Activated gamma-delta T cell treated with anti-CD3 and anti-CD28 coated beads, Interleukin-2, amount 50 U/mL, for 16 hours (primary cell): ENCODE measurements around the gene CUX1.
"Not testable (repeated sequence)": the region's sequence is repeated elsewhere in the genome, so short reads cannot be mapped to it uniquely, and the experiment has no call there.

Source experiments
- DNase-seq: peaks from one replicate; pipeline ENCODE4 v3.0.0-alpha.2; 2020; ENCODE audit warnings: low read depth

The CUX1 gene

GRCh38 chr7:101795461-101795860 lies 22.0 kb upstream of the CUX1 start:
- DNase-seq: no peak

- not testable (repeated sequence) for DNase-seq
Observed at GRCh38 chr7:101798173-101798572, 19.3 kb upstream of the CUX1 start.

DNA sequence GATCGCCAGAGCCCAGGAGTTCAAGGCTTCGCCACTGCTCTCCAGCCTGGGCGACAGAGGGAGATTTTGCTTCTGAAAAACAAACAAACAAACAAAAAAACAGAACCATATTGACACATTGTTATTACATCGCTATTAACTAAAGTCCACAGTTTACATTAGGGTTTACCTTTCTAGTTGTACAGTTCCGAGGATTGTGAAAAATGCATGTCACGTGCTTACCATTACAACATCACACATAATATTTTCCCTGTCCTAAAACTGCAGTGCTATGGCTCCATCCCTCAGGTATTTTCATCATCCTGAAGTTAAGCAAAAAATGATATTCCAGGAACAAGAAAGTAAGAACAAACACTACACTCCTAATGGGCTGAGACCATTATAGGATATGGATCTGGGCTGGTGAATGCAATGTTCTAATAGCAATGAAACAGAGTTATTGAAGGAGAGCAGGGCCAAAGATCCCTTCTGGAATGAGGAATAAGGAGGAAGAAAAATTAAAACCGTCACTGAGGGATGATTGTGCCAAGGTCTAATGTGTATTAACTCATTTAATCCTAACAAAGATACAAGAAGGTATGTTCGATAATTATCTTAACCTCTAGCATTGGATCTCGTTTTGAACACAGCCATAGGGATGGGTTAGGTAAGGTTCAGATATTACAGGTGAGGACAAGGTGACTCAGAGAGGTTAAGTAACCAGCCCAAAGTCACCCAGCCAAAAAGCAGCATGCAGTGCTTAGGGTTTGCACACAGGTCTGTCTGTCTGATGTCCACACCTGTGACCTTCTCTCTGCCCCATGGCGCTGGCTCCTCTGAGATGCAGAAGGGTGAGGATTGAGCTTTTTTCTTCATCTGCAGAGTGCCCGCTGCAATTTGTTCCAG lies 14.0 kb upstream of the CUX1 start:
- DNase-seq: no peak

DNA sequence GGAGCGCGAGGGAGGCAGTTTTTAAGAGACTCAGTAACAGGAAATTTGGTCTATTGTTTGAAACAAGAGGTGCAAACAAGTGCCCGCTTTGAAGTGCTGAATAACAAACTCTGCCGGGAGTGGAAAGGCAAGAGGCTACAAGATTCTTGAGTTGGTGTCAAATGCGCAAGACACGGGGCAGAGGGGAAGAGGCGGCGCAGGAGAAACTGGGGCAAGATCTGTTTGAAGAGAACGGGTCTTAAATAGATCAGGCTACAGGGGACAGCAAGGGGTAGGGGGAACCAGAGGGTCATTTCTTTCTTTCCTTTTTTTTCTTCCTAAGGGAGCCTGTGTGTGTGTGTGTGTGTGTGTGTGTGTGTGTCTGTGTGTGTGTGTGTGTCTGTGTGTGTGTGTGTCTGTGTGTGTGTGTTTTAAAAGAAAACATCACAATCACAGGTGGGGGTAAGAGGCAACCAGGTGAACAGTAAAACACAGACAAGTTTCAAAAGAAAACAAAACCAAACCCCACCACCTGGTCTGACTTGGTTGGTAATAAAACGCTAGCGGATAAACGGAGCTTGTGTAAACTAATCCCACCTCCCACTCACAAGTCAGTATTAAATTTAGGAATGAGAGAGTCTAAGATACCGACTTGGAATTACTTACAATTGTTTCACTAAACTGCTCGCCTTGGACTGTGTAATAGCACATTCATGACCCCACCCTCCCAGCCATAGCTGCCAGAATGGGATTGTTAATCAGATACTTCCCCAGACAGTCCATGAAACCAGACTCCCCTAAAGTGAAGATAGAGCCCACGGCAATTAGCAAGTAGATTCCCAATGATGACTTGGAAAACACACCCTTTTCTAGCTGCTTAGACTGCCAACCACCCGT lies 13.1 kb upstream of the CUX1 start:
- DNase-seq: no peak

DNA sequence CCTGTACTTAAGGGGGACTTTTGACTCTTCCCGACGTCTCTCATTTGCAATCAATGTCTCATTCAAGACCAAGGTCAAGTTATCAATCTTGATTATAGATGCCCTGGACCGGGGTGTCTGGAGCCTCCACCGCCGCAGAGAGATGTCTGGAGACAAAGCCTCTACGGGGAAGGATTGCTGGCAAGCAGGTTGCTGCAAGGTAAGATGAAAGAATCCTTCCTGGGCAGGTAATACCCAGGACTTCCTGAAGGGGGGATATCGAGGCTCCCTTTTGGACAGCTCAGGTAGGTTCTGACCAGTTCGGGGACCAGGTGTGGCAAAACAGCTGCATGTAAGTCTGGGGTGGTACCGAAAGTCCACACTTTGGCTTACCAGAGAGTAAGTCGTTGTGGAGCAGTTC lies 12.5 kb upstream of the CUX1 start:
- no peak for DNase-seq

GRCh38 chr7:101812595-101812994 lies 4.8 kb upstream of the CUX1 start:
- no peak for DNase-seq

DNA sequence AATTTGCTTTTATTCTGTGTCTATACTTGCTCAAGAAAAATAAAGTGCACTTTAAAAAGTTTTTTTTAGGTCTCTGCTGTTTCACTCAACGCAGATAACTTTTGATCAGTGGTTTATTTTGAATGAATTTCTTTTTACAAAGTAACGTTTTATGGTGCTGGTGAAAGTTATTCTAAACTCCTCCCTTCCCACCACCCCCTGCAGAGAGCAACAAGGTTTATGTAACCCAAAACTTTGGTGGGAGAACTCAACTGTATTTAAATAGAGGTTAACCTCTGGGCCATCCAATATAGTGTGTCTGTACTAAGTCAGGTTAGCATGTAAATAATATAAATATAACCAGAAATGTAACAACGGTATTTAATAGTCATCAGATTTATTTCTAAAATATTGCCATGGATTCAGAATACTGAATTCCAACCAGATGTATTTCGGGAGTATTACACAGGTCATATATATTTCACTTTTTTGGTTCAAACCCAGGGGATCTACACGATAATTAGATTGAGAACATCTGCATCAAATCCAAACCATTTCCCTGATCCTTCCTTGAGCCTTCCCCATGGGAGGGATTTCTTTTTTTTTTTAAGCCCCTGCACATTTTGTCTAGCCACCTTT lies 3.9 kb upstream of the CUX1 start:
- no peak for DNase-seq

DNA sequence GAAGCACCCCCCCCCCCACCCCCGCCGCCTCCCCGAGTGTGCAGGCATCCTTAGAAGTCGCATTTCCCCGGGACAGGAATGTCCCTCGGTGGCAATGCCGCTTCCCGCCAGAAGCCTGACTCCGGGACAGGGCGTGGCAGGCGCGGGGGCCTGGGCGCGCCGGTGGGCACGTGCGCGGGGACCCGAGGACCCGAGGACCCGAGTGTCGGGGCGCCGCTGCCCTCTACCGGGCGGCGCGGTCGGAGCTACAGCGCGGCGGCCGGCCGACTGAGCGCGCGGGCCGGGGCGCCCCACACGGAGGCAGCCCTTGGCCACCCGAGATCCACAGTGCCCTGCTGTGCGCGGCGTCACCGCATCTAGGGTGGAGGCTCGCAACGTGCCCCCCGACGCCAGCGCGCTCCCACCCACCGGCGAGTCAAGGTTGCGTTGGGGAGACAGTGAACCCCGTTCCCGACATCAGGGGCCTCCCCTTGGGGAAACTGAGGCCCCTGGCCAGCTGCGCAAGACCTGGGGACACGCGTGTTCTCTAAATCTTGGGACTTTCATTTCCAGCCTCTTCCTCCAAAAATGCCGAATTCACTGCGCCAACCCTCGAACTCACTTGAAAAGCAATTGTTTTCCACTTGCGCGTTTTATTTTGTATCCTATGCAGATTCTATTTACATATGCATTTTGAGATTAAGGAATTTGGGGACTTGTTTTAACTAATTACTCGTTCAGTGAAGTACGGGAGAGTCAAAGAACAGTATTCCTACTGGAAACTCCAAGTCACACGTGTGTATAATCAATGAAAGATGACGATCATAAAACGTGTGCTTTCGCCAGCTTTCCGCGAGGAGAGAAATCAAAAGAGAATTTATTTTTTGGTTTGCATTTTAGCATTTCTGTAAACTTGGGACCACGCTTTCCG lies 3.1 kb upstream of the CUX1 start:
- DNase-seq: peak; percentile 21

DNA sequence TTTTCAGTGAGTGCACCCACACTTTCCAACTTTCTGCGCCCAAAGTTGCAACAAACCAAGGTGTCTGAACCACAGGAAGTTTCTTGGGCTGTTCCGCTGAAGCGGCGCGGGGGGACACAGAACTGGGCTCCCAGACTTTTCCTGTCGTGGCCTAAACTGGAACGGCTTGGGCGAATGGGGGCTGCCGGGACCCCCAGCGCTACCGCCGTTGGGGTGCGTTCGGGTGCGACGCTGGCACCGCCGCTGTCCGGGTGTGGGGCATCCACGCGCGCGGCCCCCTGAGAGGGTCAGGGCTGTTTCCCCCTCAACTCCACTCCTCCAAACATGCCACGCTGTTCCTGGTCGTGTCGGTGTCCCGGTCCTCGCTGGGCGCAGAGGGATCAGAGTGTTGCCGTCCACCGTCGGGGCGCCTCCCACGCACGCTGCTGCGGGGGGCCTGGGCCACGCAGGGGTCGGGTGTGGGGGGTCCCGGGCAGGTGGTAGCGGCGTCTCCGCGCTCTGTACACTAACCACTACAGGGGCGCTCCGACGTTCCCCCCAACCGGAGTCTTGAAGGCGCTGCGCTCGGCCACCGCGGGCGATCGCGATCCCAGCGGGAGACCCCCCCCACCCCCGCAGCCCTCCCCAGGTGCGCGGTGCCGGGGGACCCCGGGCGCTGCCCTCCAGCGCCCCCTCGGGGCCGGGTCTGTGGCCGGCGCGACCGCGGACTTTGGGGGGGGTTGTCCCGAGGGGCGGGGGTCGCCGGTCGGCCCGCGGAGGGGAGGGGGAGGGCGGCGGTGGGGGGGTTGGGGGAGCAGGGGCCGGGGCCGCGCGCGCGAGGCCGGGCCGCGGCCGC lies 2.2 kb upstream of the CUX1 start:
- DNase-seq: peak; percentile 45

- no peak for DNase-seq
Observed at GRCh38 chr7:101815826-101816594, 1.4 kb upstream of the CUX1 start.

- no peak for DNase-seq
Observed at GRCh38 chr7:101816595-101817470, 593 bp upstream of the CUX1 start.

- DNase-seq: no peak
Observed at GRCh38 chr7:101818287-101819071, 1.1 kb downstream of the CUX1 start.

- no peak for DNase-seq
Observed at GRCh38 chr7:101819183-101819582, 1.8 kb downstream of the CUX1 start.

- DNase-seq: no peak
Observed at GRCh38 chr7:101819913-101820522, 2.6 kb downstream of the CUX1 start.

- no peak for DNase-seq
Observed at GRCh38 chr7:101820703-101821102, 3.3 kb downstream of the CUX1 start.

- not testable (repeated sequence) for DNase-seq
Observed at GRCh38 chr7:101822632-101823031, 5.2 kb downstream of the CUX1 start.

- DNase-seq: no peak
Observed at GRCh38 chr7:101823096-101823495, 5.7 kb downstream of the CUX1 start.

DNA sequence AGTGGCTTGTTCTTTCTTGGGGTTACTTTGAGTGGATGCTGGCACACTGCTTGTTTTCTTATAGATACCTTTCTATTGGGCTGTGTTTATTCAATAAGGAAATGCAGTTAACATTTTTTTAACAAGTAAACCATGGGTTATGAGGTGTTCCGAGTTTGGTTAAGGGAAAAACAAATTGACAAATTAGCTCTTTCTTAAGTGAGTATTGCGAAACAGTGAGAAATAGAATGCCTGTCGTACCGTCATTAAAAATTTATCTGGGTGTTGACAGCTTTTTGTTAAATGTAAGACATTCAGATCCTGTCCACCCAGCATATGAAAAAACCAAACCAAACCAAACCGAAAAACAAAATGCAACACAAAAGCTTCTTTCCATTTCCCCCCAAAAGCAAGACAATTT lies 6.2 kb downstream of the CUX1 start:
- no peak for DNase-seq
